Measurements from ENCODE around the gene TTC7B. TPM values are rescaled to one million over a fixed set of nuclear protein-coding genes. Genes with fewer than 3 reads are reported as not detected.

The TTC7B gene
- total and polyA plus RNA-seq, 2 experiments from 2014 or later = 5.2 to 28.2 TPM

GRCh38 chr14:90578283-90578985 is 237.8 kb downstream of the TTC7B start:
- in situ Hi-C loops (cut with MboI) = no loop called here
- TF ChIP-seq EZH2phosphoT487 (IDR thresholded peaks at IDR 0.05; ENCODE audit: insufficient read depth, low read depth) (no peak), EZH2 (IDR thresholded peaks at IDR 0.05; ENCODE audit: insufficient read depth, poor library complexity, severe bottlenecking) (no peak)
- Histone ChIP-seq H3K27ac (no peak overlapping the region), H3F3A (ENCODE audit: insufficient read depth) (no peaks in the 10 kb centered on the region), H3K4me3 (no peak overlapping the region), H2AFZ (no peak overlapping the region), H3K9ac (no peak overlapping the region), H3K9me2 (ENCODE audit: insufficient read depth) (no peaks in the 10 kb centered on the region), H3K4me1 (ENCODE audit: insufficient read depth) (no peaks in the 10 kb centered on the region), H3K36me3 (ENCODE audit: low read depth) (no peaks in the 10 kb centered on the region), H3K4me2 (ENCODE audit: unreplicated experiment) (no peak overlapping the region), H4K20me1 (ENCODE audit: insufficient read depth) (no peaks in the 10 kb centered on the region), H3K9me3 (ENCODE audit: low read depth) (no peaks in the 10 kb centered on the region), H3K79me2 (ENCODE audit: insufficient read depth) (no peaks in the 10 kb centered on the region), H3K27me3 (replicated peaks; ENCODE audit: insufficient read depth) (no peaks in the 10 kb centered on the region)
- DNase-seq = no peak
- 66 to 67% methylated on average over 16 to 17 of the region's 17 CpGs for WGBS, 2 experiments (ENCODE audit: low coverage in 1 of 2, low lambda C conversion rate in 2 of 2, missing lambda C conversion rate in 2 of 2)

GRCh38 chr14:90577661-90578282 is 238.5 kb downstream of the TTC7B start:
- no peaks in the 10 kb centered on the region for H3K36me3 ChIP-seq (ENCODE audit: low read depth)
- H3K27me3 ChIP-seq (replicated peaks; ENCODE audit: insufficient read depth) = no peaks in the 10 kb centered on the region
- no peak for DNase-seq
- H3K9ac ChIP-seq = no peak overlapping the region
- in situ Hi-C loops (cut with MboI) = no loop called here
- H4K20me1 ChIP-seq (ENCODE audit: insufficient read depth) = no peaks in the 10 kb centered on the region
- H3K9me2 ChIP-seq (ENCODE audit: insufficient read depth) = no peaks in the 10 kb centered on the region
- no peak overlapping the region for H3K27ac ChIP-seq
- no peaks in the 10 kb centered on the region for H3K4me1 ChIP-seq (ENCODE audit: insufficient read depth)
- no peaks in the 10 kb centered on the region for H3K79me2 ChIP-seq (ENCODE audit: insufficient read depth)
- H3F3A ChIP-seq (ENCODE audit: insufficient read depth) = no peaks in the 10 kb centered on the region
- H3K4me3 ChIP-seq = no peak overlapping the region
- H3K9me3 ChIP-seq (ENCODE audit: low read depth) = no peaks in the 10 kb centered on the region
- no peak overlapping the region for H3K4me2 ChIP-seq (ENCODE audit: unreplicated experiment)
- H2AFZ ChIP-seq = no peak overlapping the region
- TF ChIP-seq EZH2phosphoT487 (IDR thresholded peaks at IDR 0.05; ENCODE audit: insufficient read depth, low read depth) (no peak), EZH2 (IDR thresholded peaks at IDR 0.05; ENCODE audit: insufficient read depth, poor library complexity, severe bottlenecking) (no peak)
- 85 to 86% methylated on average over 18 of the region's 18 CpGs for WGBS, 2 experiments (ENCODE audit: low coverage in 1 of 2, low lambda C conversion rate in 2 of 2, missing lambda C conversion rate in 2 of 2)

- in situ Hi-C loops (cut with MboI) = no loop called here
- H4K20me1 ChIP-seq (ENCODE audit: insufficient read depth) = no peaks in the 10 kb centered on the region
- no peak for DNase-seq
- WGBS, 2 experiments (ENCODE audit: low coverage in 1 of 2, low lambda C conversion rate in 2 of 2, missing lambda C conversion rate in 2 of 2) = 91 to 94% methylated on average over 21 of the region's 21 CpGs
- H2AFZ ChIP-seq = no peak overlapping the region
- no peak overlapping the region for H3K9ac ChIP-seq
- no peaks in the 10 kb centered on the region for H3K36me3 ChIP-seq (ENCODE audit: low read depth)
- H3K4me2 ChIP-seq (ENCODE audit: unreplicated experiment) = no peak overlapping the region
- no peak overlapping the region for H3K4me3 ChIP-seq
- H3K79me2 ChIP-seq (ENCODE audit: insufficient read depth) = no peaks in the 10 kb centered on the region
- no peaks in the 10 kb centered on the region for H3F3A ChIP-seq (ENCODE audit: insufficient read depth)
- H3K4me1 ChIP-seq (ENCODE audit: insufficient read depth) = no peaks in the 10 kb centered on the region
- TF ChIP-seq EZH2 (IDR thresholded peaks at IDR 0.05; ENCODE audit: insufficient read depth, poor library complexity, severe bottlenecking) = no peak
- TF ChIP-seq EZH2phosphoT487 (IDR thresholded peaks at IDR 0.05; ENCODE audit: insufficient read depth, low read depth) = no peak
- H3K9me2 ChIP-seq (ENCODE audit: insufficient read depth) = no peaks in the 10 kb centered on the region
- no peaks in the 10 kb centered on the region for H3K27me3 ChIP-seq (replicated peaks; ENCODE audit: insufficient read depth)
- no peak overlapping the region for H3K27ac ChIP-seq
- no peaks in the 10 kb centered on the region for H3K9me3 ChIP-seq (ENCODE audit: low read depth)
Measured at GRCh38 chr14:90576981-90577660, 239.1 kb downstream of the TTC7B start.

- DNase-seq = peak; percentile 43
- 88 to 97% methylated on average over 2 of the region's 2 CpGs for WGBS, 2 experiments (ENCODE audit: low coverage in 1 of 2, low lambda C conversion rate in 2 of 2, missing lambda C conversion rate in 2 of 2)
- H3K27ac ChIP-seq = no peak overlapping the region
Measured at GRCh38 chr14:90576581-90576980, 239.6 kb downstream of the TTC7B start.

More at GRCh38 chr14:90576581-90576980, 239.6 kb downstream of the TTC7B start:
- H3K9ac ChIP-seq = no peak overlapping the region
- no peaks in the 10 kb centered on the region for H3K36me3 ChIP-seq (ENCODE audit: low read depth)
- no peak overlapping the region for H3K4me2 ChIP-seq (ENCODE audit: unreplicated experiment)
- H3F3A ChIP-seq (ENCODE audit: insufficient read depth) = no peaks in the 10 kb centered on the region
- H2AFZ ChIP-seq = no peak overlapping the region
- TF ChIP-seq EZH2phosphoT487 (IDR thresholded peaks at IDR 0.05; ENCODE audit: insufficient read depth, low read depth) = no peak
- TF ChIP-seq EZH2 (IDR thresholded peaks at IDR 0.05; ENCODE audit: insufficient read depth, poor library complexity, severe bottlenecking) = no peak
- H4K20me1 ChIP-seq (ENCODE audit: insufficient read depth) = no peaks in the 10 kb centered on the region
- no peak overlapping the region for H3K4me3 ChIP-seq
- H3K27me3 ChIP-seq (replicated peaks; ENCODE audit: insufficient read depth) = no peaks in the 10 kb centered on the region
- H3K4me1 ChIP-seq (ENCODE audit: insufficient read depth) = no peaks in the 10 kb centered on the region
- in situ Hi-C loops (cut with MboI) = no loop called here
- H3K9me2 ChIP-seq (ENCODE audit: insufficient read depth) = no peaks in the 10 kb centered on the region
- H3K79me2 ChIP-seq (ENCODE audit: insufficient read depth) = no peaks in the 10 kb centered on the region
- no peaks in the 10 kb centered on the region for H3K9me3 ChIP-seq (ENCODE audit: low read depth)
